Gastroesophageal sphincter (tissue), 4 donors: Measurements from ENCODE around the gene KRTAP10-7. TPM values are rescaled to one million over a fixed set of nuclear protein-coding genes. Genes with fewer than 3 reads are reported as not detected.
"Not testable (repeated sequence)": the region's sequence is repeated elsewhere in the genome, so short reads cannot be mapped to it uniquely, and the experiment has no call there.

Source experiments
- ATAC-seq: fragments of 150-250 bp; one replicate; pipeline ENCODE4 v1.9.1; 2016; ENCODE audit warnings: mild to moderate bottlenecking, moderate library complexity
- H3K27ac ChIP-seq, 4 donors: fragments of 200-600 bp; sonication (generic) in 3 of 4; 1 replicate in 3 of 4; 2 replicates in 1 of 4; pipeline ENCODE4 v1.5.1; 2016 to 2019
- H3K27me3 ChIP-seq: fragments of 200-600 bp; sonication (generic); one replicate; pipeline ENCODE4 v1.5.1; 2019
- H3K36me3 ChIP-seq, 2 donors: fragments of 200-600 bp; sonication (generic); one replicate each; pipeline ENCODE4 v1.5.1; 2019; ENCODE audit warnings: control low read depth in 1 of 2
- H3K4me1 ChIP-seq, 3 donors: fragments of 200-600 bp; sonication (generic); 1 replicate in 2 of 3; 2 replicates in 1 of 3; pipeline ENCODE4 v1.5.1; 2016 to 2019; ENCODE audit warnings: control low read depth in 2 of 3
- H3K4me3 ChIP-seq, 2 donors: fragments of 200-600 bp; sonication (generic); one replicate each; pipeline ENCODE4 v1.5.1; 2019; ENCODE audit warnings: mild to moderate bottlenecking in 1 of 2, moderate library complexity in 1 of 2
- H3K9me3 ChIP-seq, 3 donors: fragments of 200-600 bp; sonication (generic); one replicate each; pipeline ENCODE4 v1.5.1; 2017 to 2019; ENCODE audit warnings: control low read depth in 2 of 3
- EP300 ChIP-seq: sonication (generic); formaldehyde crosslinking; IDR thresholded peaks from one replicate; pipeline ENCODE4 v1.6.1; 2017; ENCODE audit warnings: antibody characterized with exemption, mild to moderate bottlenecking
- POLR2A ChIP-seq, 2 donors: fragments of 450-650 bp; IDR thresholded peaks; one replicate each; pipeline ENCODE4 v1.6.1; 2017; ENCODE audit warnings: antibody characterized with exemption in 2 of 2, mild to moderate bottlenecking in 2 of 2, moderate library complexity in 1 of 2
- POLR2AphosphoS5 ChIP-seq: sonication (generic); formaldehyde crosslinking; IDR thresholded peaks from one replicate; pipeline ENCODE4 v1.6.1; 2017; ENCODE audit warnings: antibody characterized with exemption
- WGBS, 2 donors: methylation state at CpG; one replicate each; pipeline ENCODE4 v1.1.5; 2018; ENCODE audit warnings: low coverage in 1 of 2; 5-methylcytosine and 5-hydroxymethylcytosine counted together
- total RNA-seq, 4 donors: library from RNA; depleted of rRNA; stranded (reverse); fragments of >200 nt; gene quantifications; one replicate each; pipeline ENCODE4 v1.1.0, GENCODE V29; 2016
- TF ChIP-seq, protein P1 (sequence below), 4 experiments: fragments of 200-600 bp in 2 of 4; fragments of 450-650 bp in 2 of 4; sonication (generic) in 1 of 4; IDR thresholded peaks; one replicate each; pipeline ENCODE4 v1.5.1; 2017 to 2019; ENCODE audit warnings: antibody characterized with exemption in 4 of 4, mild to moderate bottlenecking in 2 of 4, moderate library complexity in 2 of 4

Gene KRTAP10-7
- total RNA-seq, 4 donors from 2014 or later, result not detected

DNA sequence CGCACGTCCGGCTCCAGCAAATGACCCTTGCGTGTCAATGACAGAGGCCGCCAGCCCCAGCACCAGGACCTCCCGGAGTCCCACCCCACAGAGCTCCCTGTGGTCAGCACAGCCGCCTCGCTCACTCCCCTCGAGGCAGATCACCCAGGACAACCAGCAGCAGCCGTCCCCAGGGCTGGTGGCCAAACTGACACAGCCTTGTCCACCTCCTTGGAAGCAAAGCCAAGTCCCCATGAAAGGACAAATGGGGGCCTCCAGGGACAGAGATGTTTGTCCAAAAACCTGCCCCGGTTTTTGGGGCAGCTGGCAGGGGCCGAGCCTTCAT is 38.9 kb downstream of the KRTAP10-7 start:
- Histone ChIP-seq H3K9me3 (peaks cover 0 to 36% (median 0%) of the 10 kb centered on the region in 3 donors), H3K4me1 (no peaks in the 10 kb centered on the region), H3K27me3 (peaks cover 55% of the 10 kb centered on the region), H3K27ac (no peak overlapping the region), H3K4me3 (no peak overlapping the region), H3K36me3 (no peaks in the 10 kb centered on the region)
- WGBS, 2 donors, result no CpG with 5 or more reads among the region's 12 CpGs
- ATAC-seq, result no peak
- TF ChIP-seq EP300 (no peak), POLR2AphosphoS5 (no peak), POLR2A (IDR thresholded peaks at IDR 0.05) (no peak)
- TF ChIP-seq, protein P1, sequence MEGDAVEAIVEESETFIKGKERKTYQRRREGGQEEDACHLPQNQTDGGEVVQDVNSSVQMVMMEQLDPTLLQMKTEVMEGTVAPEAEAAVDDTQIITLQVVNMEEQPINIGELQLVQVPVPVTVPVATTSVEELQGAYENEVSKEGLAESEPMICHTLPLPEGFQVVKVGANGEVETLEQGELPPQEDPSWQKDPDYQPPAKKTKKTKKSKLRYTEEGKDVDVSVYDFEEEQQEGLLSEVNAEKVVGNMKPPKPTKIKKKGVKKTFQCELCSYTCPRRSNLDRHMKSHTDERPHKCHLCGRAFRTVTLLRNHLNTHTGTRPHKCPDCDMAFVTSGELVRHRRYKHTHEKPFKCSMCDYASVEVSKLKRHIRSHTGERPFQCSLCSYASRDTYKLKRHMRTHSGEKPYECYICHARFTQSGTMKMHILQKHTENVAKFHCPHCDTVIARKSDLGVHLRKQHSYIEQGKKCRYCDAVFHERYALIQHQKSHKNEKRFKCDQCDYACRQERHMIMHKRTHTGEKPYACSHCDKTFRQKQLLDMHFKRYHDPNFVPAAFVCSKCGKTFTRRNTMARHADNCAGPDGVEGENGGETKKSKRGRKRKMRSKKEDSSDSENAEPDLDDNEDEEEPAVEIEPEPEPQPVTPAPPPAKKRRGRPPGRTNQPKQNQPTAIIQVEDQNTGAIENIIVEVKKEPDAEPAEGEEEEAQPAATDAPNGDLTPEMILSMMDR (IDR thresholded peaks at IDR 0.05), result no peak

GRCh38 chr21:44640761-44641160 is 40.4 kb downstream of the KRTAP10-7 start:
- ATAC-seq, result no peak
- Histone ChIP-seq H3K27ac (no peak overlapping the region), H3K9me3 (peaks cover 0 to 51% (median 0%) of the 10 kb centered on the region in 3 donors), H3K4me1 (no peaks in the 10 kb centered on the region), H3K36me3 (no peaks in the 10 kb centered on the region), H3K27me3 (peaks cover 54% of the 10 kb centered on the region), H3K4me3 (no peak overlapping the region)
- TF ChIP-seq, protein P1 (IDR thresholded peaks at IDR 0.05), result no peak
- no peak for TF ChIP-seq POLR2A (IDR thresholded peaks at IDR 0.05)
- no peak for TF ChIP-seq EP300
- no peak for TF ChIP-seq POLR2AphosphoS5
- WGBS, 2 donors, result 79 to 84% methylated on average over 4 to 5 of the region's 5 CpGs

DNA sequence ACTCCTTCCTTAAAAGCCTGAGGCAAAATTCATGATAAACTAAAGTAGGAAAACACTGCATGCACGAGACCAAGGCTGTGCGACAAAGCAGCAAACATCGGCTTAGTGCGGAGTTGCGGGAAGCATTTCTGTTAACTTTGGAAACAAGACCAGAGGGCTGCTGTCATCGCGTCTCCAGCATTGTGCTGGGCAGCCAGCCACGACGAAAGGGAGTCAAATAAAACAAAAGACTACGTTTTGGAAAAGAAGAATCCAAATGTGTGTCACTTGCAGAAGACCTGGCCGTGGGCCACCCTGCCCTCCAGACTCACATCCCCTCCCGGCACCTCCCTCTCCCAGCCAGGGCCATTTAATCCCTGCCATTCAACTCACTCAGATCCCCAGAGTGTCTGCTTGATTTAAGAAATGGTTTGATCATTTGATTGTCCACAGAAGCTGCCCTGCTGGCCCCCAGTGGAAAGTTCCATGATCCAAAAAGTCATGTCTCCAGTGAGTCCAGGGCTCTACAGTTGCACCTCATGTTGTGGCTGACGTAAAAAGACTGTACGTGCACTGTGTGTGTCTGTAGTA is 43.4 kb downstream of the KRTAP10-7 start:
- H3K27ac ChIP-seq, result no peak overlapping the region
- TF ChIP-seq POLR2A (IDR thresholded peaks at IDR 0.05) (no peak), POLR2AphosphoS5 (no peak), EP300 (no peak)
- TF ChIP-seq, protein P1 (IDR thresholded peaks at IDR 0.05), result no peak
- no peaks in the 10 kb centered on the region for H3K36me3 ChIP-seq
- H3K4me1 ChIP-seq, result no peaks in the 10 kb centered on the region
- 35 to 70% methylated on average over 11 to 12 of the region's 14 CpGs for WGBS, 2 donors
- H3K4me3 ChIP-seq, result no peak overlapping the region
- H3K27me3 ChIP-seq, result peaks cover 57% of the 10 kb centered on the region
- no peak for ATAC-seq
- peaks cover 0 to 51% (median 0%) of the 10 kb centered on the region in 3 donors for H3K9me3 ChIP-seq

DNA sequence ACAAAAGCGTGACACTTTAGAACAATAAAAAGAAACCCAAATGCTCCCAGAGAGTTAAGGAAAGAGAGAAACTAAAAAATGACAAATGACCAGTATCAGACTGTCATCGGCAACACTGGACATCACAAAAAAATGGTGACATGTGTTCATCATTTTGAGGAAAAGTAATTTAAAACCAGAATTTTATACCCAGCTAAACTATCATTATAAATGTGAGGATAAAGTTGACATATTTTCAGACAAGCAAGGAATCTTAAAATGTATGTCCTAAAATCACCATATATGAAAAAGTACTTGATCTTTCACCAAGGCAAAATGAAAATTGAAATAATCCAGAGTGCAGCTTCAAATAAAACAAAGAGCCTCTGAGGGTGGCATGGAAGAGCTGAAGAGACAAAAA is 44.5 kb downstream of the KRTAP10-7 start:
- WGBS, 2 donors, result 39 to 91% methylated on average over 2 of the region's 2 CpGs
- peaks cover 0 to 51% (median 0%) of the 10 kb centered on the region in 3 donors for H3K9me3 ChIP-seq
- H3K4me1 ChIP-seq, result no peaks in the 10 kb centered on the region
- ATAC-seq, result no peak
- no peak overlapping the region for H3K27ac ChIP-seq
- TF ChIP-seq POLR2A (IDR thresholded peaks at IDR 0.05), result no peak
- TF ChIP-seq POLR2AphosphoS5, result no peak
- no peak for TF ChIP-seq EP300
- TF ChIP-seq, protein P1 (IDR thresholded peaks at IDR 0.05), result no peak
- no peaks in the 10 kb centered on the region for H3K36me3 ChIP-seq
- peaks cover 57% of the 10 kb centered on the region for H3K27me3 ChIP-seq
- no peak overlapping the region for H3K4me3 ChIP-seq

- not testable (repeated sequence) for H3K4me1 ChIP-seq, H3K36me3 ChIP-seq, H3K4me3 ChIP-seq, H3K27ac ChIP-seq, ATAC-seq
- WGBS, 2 donors, result 20 to 88% methylated on average over 2 to 3 of the region's 21 CpGs
- peaks cover 50% of the 10 kb centered on the region for H3K27me3 ChIP-seq
- peaks cover 0 to 34% (median 0%) of the 10 kb centered on the region in 3 donors for H3K9me3 ChIP-seq
Observed at GRCh38 chr21:44646366-44647221, 46.2 kb downstream of the KRTAP10-7 start, which contains the start of gene KRTAP10-11. Gene KRTAP10-11, plus strand, starts transcription at chr21:44646414. Its CDS starts 45 bp downstream, at chr21:44646459.
